PC-3 (cell line): ENCODE measurements around the gene FST. TPM values are rescaled to one million over a fixed set of nuclear protein-coding genes. Genes with fewer than 3 reads are reported as not detected.

ENCODE experiments used
- ATAC-seq: fragments of 200-7000 bp; cut with Tn5 transposase; 2 replicates; pipeline ENCODE4 v1.9.1; 2020; ENCODE audit warnings: mild to moderate bottlenecking, moderate library complexity
- BruUV-seq: library from RNA; stranded (reverse); fragments of 400-500 nt; replicated peaks from 2 replicates; lab custom pipeline; 2021; lab: Mats Ljungman, UMichigan
- CTCF ChIA-PET: fragments of 300-600 bp; sonication (Branson Sonifier 250); formaldehyde crosslinking; loops from one replicate; lab custom pipeline; 2022; ENCODE audit warnings: antibody characterized with exemption; lab: Charles Lee
- POLR2A ChIA-PET: fragments of 300-600 bp; sonication (Branson Sonifier 250); formaldehyde crosslinking; loops from one replicate; lab custom pipeline; 2022; ENCODE audit warnings: antibody characterized with exemption; ENCODE audit not compliant: unreplicated experiment; lab: Charles Lee
- DNase-seq: peaks from one replicate; pipeline ENCODE4 v3.0.0-alpha.2; 2015
- H2AFZ ChIP-seq: fragments of 300-600 bp; sonication (generic); 2 replicates; pipeline ENCODE4 v1.6.0; 2016; ENCODE audit warnings: antibody characterized with exemption, low read length
- H3F3A ChIP-seq: fragments of 300-600 bp; sonication (generic); one replicate; pipeline ENCODE4 v1.6.0; 2017; ENCODE audit warnings: antibody characterized with exemption, low read length, control low read depth, mild to moderate bottlenecking; ENCODE audit not compliant: unreplicated experiment
- H3K27ac ChIP-seq: fragments of 300-600 bp; sonication (generic); 2 replicates; pipeline ENCODE4 v1.5.1; 2016; ENCODE audit warnings: mild to moderate bottlenecking, low read length
- H3K27me3 ChIP-seq: fragments of 300-600 bp; sonication (generic); 2 replicates; pipeline ENCODE4 v1.6.1; 2016; ENCODE audit warnings: low read length, mixed read lengths
- H3K36me3 ChIP-seq: fragments of 300-600 bp; sonication (generic); 2 replicates; pipeline ENCODE4 v1.6.1; 2016; ENCODE audit warnings: low read depth, mixed run types, low read length, mixed read lengths
- H3K4me1 ChIP-seq: fragments of 300-600 bp; sonication (generic); 2 replicates; pipeline ENCODE4 v1.5.1; 2016; ENCODE audit warnings: low read length; ENCODE audit not compliant: insufficient read depth
- H3K4me2 ChIP-seq: fragments of 300-600 bp; sonication (generic); 2 replicates; pipeline ENCODE4 v1.6.0; 2016; ENCODE audit warnings: low read length
- H3K4me3 ChIP-seq: fragments of 300-600 bp; sonication (generic); 2 replicates; pipeline ENCODE4 v1.5.1; 2016; ENCODE audit warnings: mild to moderate bottlenecking, low read length, mixed read lengths
- H3K79me2 ChIP-seq: fragments of 300-600 bp; sonication (generic); 2 replicates; pipeline ENCODE4 v1.6.1; 2017; ENCODE audit warnings: low read length, mixed read lengths
- H3K9ac ChIP-seq: fragments of 300-600 bp; sonication (generic); 2 replicates; pipeline ENCODE4 v1.6.0; 2016; ENCODE audit warnings: mild to moderate bottlenecking, low read length
- H3K9me2 ChIP-seq: fragments of 300-600 bp; sonication (generic); replicated peaks from 2 replicates; pipeline ENCODE4 v1.6.1; 2016; ENCODE audit warnings: mixed run types, low read length, mixed read lengths
- H3K9me3 ChIP-seq: fragments of 300-600 bp; sonication (generic); 2 replicates; pipeline ENCODE4 v1.6.1; 2016; ENCODE audit warnings: low read length, mixed read lengths
- H4K20me1 ChIP-seq: fragments of 300-600 bp; sonication (generic); 2 replicates; pipeline ENCODE4 v1.6.1; 2016; ENCODE audit warnings: low read length, mixed read lengths
- EZH2 ChIP-seq: fragments of 300-600 bp; sonication (generic); IDR thresholded peaks from one replicate; pipeline ENCODE4 v1.6.1; 2017; ENCODE audit warnings: antibody characterized with exemption, mild to moderate bottlenecking, low read length; ENCODE audit not compliant: unreplicated experiment
- EZH2phosphoT487 ChIP-seq: fragments of 300-600 bp; sonication (generic); IDR thresholded peaks from 2 replicates; pipeline ENCODE4 v1.6.1; 2018; ENCODE audit warnings: mild to moderate bottlenecking, antibody characterized with exemption, low read length, borderline replicate concordance
- intact Hi-C: fragments of 100-400 bp; cut with micrococcal nuclease; formaldehyde crosslinking; loops from 2 replicates; pipeline ENCODE4 v1.9.0; 2023
- total RNA-seq: library from RNA; depleted of rRNA; stranded (reverse); fragments of >200 nt; gene quantifications from 2 replicates; pipeline ENCODE4 v1.2.3, GENCODE V29; 2014
- TF ChIP-seq, protein P1 (sequence below): fragments of 300-600 bp; sonication (generic); conservative IDR thresholded peaks from 2 replicates; pipeline ENCODE4 v1.5.1; 2017; ENCODE audit warnings: antibody characterized with exemption, low read depth, mild to moderate bottlenecking, low read length

Gene FST
- total RNA-seq, 1 experiment from 2014 or later: 403 TPM

DNA sequence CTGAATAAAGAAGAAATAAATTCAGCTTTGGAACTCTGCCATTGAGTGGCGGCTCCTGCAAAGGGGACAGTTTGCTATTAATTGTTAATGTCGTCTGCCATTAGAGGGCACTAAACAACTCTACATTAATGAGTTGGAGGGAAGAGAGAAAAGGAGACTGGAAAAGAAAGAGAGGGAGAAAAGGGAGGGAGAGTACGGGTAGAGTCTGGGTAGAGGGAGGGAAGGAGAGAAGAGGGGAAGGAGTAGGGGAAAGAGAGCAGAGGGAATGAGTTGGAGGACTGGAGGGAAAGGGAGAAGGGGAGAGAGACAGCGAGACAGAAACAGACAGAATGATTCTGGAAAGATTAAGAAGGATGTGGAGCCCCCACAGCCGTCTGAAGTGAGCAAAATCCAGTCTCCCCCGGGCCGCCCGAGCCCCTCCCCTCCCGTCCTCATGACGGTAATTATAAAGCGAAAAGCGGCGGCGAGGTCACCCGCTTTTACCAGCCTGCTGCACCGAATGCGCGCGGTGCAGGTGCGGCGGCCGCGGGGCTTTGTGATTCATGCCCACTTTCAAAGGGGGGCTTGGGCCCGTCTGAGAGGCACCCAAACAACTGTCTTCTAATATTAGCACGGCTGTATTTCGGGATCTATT is 1.9 kb upstream of the FST start:
- no peak for TF ChIP-seq EZH2
- TF ChIP-seq, protein P1, sequence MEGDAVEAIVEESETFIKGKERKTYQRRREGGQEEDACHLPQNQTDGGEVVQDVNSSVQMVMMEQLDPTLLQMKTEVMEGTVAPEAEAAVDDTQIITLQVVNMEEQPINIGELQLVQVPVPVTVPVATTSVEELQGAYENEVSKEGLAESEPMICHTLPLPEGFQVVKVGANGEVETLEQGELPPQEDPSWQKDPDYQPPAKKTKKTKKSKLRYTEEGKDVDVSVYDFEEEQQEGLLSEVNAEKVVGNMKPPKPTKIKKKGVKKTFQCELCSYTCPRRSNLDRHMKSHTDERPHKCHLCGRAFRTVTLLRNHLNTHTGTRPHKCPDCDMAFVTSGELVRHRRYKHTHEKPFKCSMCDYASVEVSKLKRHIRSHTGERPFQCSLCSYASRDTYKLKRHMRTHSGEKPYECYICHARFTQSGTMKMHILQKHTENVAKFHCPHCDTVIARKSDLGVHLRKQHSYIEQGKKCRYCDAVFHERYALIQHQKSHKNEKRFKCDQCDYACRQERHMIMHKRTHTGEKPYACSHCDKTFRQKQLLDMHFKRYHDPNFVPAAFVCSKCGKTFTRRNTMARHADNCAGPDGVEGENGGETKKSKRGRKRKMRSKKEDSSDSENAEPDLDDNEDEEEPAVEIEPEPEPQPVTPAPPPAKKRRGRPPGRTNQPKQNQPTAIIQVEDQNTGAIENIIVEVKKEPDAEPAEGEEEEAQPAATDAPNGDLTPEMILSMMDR: peak; percentile 61
- ChIA-PET CTCF (interaction anchor here (0.7 kb wide), 1 partner anchor 8 kb away, joined by 3 read pairs; no protein-coding TSS in a partner anchor), POLR2A (interaction anchor here (0.6 to 0.7 kb wide), 2 partner anchors 31 to 115 kb away, joined by 3 to 5 read pairs; no protein-coding TSS in a partner anchor)
- peak overlapping the region; percentile 97 for H3K4me3 ChIP-seq
- H3K9ac ChIP-seq: peak overlapping the region; percentile 99
- no peaks in the 10 kb centered on the region for H3K27me3 ChIP-seq
- ATAC-seq: peak; percentile 31
- peaks cover 3% of the 10 kb centered on the region for H3F3A ChIP-seq
- peak overlapping the region; percentile 96 for H3K27ac ChIP-seq
- peak overlapping the region; percentile 67 for H2AFZ ChIP-seq
- peak; percentile 74 for DNase-seq
- peaks cover 38% of the 10 kb centered on the region for H3K4me1 ChIP-seq
- peaks cover 15% of the 10 kb centered on the region for H4K20me1 ChIP-seq
- BruUV-seq: no TSS peak
- intact Hi-C loops: loop anchor here (2.0 to 5.0 kb wide), 8 partner anchors 40 to 739 kb away; no protein-coding TSS in a partner anchor
- H3K9me3 ChIP-seq: no peaks in the 10 kb centered on the region
- no peaks in the 10 kb centered on the region for H3K9me2 ChIP-seq
- H3K36me3 ChIP-seq: peaks cover 25% of the 10 kb centered on the region
- H3K4me2 ChIP-seq: peak overlapping the region; percentile 96
- H3K79me2 ChIP-seq: peaks cover 38% of the 10 kb centered on the region

DNA sequence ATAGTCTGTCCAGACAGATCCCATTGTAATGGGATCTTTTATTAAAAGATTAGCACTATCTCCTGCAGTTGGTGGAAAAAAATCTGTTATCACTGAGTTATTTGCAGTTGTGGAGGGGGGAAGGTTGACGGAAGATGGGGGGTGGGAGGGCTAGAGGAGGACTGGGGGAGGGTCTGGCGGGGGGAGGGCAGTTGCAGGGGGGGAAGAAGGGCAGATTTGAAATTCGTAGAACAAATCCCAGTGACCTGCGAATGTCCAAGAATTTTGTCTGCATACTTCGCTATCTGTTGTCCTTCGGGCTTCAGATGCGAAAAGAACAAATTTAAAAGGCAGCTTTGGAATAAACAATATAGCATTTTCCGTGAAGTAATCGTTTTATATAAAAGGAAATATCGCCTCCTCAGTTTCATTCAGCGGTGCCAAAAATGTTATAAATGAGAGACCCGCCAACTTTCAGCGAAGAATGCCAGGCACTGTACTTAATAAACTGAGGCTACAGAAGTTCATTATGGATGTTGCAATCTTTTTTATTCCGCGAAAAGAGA is 1.3 kb upstream of the FST start:
- ChIA-PET POLR2A (no interaction called here), CTCF (no interaction called here)
- Histone ChIP-seq H4K20me1 (peaks cover 21% of the 10 kb centered on the region), H3K36me3 (peaks cover 31% of the 10 kb centered on the region), H3K9me2 (no peaks in the 10 kb centered on the region), H3K4me3 (peak overlapping the region; percentile 97), H3K4me1 (peaks cover 39% of the 10 kb centered on the region), H2AFZ (peak overlapping the region; percentile 68), H3K27me3 (no peaks in the 10 kb centered on the region), H3K79me2 (peaks cover 44% of the 10 kb centered on the region), H3F3A (peaks cover 5% of the 10 kb centered on the region), H3K27ac (peak overlapping the region; percentile 96), H3K9ac (peak overlapping the region; percentile 99), H3K4me2 (peak overlapping the region; percentile 96), H3K9me3 (no peaks in the 10 kb centered on the region)
- no TSS peak for BruUV-seq
- TF ChIP-seq EZH2phosphoT487: no peak
- no peak for TF ChIP-seq EZH2
- TF ChIP-seq, protein P1: no peak
- ATAC-seq (no peak; the same call in 1 of the 2 replicates), DNase-seq (no peak)
- intact Hi-C loops: loop anchor here (2.0 to 5.0 kb wide), 8 partner anchors 40 to 738 kb away; no protein-coding TSS in a partner anchor
